DMS153 (cell line): ENCODE data around the gene LST1.

Experiments used
- DNase-seq: peaks from one replicate; lab custom pipeline; 2025; lab: John Stamatoyannopoulos, UW

Gene LST1

DNA sequence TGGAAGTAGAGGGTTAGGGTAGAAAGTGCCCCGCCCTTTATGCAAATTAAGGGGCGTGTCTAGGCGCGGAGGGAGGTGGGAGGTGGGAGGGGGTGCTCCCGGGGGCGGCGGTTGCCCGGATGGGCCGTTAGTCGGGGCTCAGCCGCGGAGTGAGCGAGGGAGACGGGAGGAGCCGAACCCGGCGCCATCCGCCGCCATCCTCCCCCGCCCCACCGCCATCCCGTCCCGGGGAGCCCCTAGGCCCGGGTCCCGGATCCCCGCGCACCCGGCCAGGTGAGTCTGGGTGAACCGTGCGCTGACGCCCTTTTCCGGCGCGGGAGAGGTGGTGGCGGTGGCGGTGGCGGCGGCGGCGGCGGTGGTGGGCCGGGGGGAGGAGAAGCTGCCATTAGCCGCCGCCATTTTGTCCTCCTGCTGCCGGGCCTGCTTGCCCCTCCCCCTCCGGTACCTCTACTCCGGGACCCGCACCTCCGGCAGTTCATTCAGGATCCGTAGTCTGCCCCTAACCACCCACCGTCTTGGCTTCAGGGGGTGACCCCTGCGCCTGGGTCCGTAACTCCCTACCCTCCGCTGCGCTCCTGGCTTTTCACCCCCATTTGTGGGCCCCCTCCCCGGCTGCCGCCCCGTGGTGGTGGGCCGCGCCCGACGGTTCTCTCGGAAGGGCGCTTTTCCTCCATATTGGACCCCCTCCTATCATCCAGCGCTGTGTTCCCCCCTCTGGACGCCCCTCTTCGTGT is 34.7 kb downstream of the LST1 start, which contains the start of gene PRRC2A:
Gene PRRC2A, plus strand, starts transcription at position 130 of the 734 bp plus-strand sequence. CDS start 2,075 bp downstream, outside the sequence.
- peak; percentile 51 for DNase-seq

DNA sequence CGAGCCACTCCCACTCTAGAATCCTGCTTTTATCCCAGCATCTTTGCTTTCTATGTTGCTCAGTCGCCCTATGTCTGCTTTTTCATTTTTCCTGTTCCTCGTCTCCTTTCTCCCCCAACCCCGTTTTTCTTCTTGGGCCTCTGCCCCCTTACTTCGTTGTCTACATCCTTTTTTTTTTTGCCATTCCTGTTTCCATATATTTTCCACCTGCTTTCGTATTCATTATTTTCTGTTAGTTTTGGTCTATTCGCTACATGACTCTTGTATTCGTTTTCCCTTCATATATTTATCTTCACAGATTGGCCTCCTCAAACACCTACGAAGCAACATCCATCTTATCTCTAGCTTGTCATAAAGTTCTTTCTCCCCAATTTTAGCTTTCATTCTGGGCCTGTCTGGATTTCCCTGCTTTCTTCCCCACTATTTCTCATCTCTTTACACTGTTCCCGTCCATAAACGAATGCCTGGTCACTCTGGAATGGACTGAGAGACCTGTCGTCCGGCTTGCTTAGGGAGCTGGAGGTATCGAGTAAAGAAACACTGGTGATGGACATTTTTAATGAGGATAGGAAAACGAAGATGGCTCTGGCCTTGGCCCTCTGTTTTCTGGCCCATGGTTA is 35.4 kb downstream of the LST1 start:
- DNase-seq: no peak

DNA sequence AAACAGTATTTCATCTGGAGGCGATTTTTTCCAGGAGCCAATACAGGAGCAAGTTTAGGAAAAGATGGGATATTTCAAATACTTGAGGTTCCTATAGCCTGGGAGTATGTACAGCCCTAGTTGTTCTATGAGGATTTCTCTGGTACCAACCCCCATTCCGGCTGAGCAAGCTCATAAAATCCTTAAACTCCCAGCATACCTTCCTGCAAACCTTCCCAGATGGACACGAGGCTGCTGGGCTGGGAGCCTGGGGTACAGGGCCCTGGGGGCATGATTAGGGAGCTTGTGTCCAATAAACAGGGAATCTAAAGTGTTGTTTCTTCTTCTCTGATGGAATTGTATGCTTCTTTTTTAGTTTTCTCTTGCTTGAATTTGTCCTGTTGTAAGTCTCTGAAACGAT is 35.9 kb downstream of the LST1 start:
- DNase-seq: no peak

DNA sequence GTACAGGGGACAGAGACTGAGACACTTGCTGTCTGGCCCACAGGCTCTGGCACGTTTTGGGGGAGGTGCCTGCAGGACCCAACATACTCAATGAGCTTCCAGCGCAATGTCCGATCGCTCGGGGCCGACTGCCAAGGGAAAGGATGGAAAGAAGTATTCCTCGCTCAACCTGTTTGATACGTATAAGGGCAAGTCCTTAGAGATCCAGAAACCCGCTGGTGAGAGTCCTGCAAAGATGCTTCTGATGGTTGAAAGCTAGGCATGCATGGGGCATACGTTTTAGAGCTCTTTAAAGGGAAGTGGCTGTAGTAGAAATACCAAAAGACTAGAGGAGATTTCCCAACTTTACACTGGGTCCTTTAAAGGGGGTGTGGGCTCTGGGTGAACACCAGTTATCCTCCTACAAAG is 36.6 kb downstream of the LST1 start:
- no peak for DNase-seq

DNA sequence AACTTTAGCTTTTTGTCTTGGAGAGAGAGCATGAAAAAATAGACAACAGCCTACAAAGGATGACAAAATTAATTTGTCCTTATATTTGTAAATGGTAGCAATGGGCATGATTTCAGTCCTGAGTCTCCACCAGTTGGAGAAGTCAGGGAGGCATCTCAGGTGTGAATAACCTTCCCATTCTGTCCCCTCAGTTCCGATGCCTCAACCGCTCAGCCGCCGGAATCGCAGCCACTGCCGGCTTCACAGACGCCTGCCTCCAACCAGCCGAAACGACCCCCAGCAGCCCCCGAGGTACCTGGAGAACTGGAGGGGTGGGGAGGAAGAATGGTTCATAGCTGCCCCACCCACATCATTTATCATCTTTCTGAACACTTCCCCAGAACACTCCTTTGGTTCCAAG is 38.0 kb downstream of the LST1 start:
- no peak for DNase-seq

DNA sequence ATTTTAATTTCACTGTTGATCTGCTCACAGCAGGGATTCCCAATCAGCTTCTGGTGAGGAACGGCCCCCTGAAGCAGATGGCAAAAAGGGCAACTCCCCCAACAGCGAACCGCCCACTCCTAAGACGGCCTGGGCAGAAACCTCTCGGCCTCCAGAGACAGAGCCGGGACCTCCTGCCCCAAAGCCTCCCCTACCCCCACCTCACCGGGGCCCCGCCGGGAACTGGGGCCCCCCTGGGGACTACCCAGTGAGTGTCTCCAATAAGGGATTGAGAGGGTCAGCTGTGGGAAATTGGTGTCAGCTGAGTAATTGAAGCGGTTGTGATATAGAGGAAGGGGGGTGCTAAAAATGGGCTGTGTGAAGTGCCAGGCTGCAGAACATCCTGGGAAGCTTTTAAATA is 40.9 kb downstream of the LST1 start:
- DNase-seq: no peak

DNA sequence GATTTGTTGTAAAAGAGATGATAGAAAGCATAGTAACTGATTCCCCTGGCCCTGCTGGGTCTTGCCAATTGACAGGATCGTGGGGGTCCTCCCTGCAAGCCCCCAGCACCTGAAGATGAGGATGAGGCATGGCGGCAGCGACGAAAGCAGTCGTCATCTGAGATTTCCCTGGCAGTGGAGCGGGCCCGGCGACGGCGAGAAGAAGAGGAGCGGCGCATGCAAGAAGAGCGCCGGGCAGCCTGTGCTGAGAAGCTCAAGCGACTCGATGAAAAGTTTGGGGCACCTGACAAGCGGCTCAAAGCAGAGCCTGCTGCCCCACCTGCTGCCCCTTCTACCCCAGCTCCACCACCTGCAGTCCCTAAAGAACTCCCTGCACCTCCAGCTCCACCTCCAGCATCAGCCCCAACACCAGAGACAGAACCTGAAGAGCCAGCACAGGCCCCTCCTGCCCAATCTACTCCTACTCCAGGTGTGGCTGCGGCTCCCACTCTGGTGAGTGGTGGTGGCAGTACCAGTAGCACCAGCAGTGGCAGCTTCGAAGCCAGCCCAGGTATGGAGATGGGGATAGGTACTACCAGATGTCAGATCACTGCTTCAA is 41.7 kb downstream of the LST1 start:
- no peak for DNase-seq

DNA sequence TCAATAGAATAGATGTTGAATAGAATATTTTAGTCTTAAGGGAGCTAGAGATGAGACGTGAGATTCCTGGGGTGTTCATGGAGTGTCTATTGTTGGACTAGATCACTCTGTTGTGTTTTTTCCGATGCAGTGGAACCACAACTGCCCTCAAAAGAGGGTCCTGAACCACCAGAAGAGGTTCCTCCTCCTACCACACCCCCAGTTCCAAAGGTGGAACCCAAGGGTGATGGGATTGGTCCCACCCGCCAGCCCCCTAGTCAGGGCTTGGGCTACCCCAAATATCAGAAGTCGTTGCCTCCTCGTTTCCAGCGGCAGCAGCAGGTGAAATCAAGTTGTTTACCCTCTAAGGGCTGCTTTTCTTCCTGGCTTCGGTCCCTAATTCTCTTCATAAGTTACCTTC is 42.9 kb downstream of the LST1 start:
- DNase-seq: no peak

DNA sequence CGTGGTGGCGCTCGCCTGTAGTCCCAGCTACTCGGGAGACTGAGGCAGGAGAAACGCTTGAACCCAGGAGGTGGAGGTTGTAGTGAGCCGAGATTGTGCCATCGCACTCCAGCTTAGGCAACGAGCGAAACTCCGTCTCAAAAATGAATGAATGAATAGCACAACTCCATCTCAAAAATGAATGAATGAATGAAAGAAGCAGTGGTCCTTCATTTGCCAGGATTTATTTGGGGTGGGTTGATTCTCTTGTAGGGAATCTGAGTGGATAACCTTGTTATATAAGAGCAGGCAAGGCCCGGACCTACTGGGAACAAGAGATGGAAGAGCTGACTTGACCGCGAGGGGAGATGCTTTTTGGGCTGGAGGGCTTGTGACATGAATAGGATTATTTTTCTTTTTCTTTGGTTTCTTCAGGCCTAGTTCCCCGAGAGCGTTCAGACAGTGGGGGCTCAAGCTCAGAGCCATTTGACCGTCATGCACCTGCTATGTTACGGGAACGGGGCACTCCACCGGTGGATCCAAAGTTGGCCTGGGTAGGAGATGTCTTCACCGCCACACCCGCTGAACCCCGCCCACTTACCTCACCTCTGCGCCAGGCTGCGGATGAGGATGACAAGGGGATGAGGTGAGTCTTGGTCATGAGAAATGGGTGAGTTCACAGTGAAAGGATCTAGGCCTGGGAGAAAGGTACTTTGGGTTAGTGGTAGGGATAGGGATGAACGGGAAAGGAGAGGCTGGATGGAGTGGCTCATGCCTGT is 44.3 kb downstream of the LST1 start:
- no peak for DNase-seq

DNA sequence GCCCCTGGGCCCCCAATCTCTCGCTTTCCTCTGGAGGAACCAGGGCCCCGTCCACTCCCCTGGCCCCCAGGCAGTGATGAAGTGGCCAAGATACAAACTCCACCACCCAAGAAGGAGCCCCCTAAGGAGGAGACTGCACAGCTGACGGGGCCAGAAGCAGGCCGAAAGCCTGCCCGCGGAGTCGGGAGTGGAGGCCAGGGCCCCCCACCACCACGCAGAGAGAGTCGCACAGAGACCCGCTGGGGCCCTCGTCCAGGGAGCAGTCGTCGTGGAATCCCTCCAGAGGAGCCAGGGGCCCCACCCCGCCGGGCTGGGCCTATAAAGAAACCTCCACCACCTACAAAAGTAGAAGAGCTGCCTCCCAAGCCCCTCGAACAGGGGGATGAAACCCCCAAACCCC is 45.1 kb downstream of the LST1 start:
- no peak for DNase-seq

DNA sequence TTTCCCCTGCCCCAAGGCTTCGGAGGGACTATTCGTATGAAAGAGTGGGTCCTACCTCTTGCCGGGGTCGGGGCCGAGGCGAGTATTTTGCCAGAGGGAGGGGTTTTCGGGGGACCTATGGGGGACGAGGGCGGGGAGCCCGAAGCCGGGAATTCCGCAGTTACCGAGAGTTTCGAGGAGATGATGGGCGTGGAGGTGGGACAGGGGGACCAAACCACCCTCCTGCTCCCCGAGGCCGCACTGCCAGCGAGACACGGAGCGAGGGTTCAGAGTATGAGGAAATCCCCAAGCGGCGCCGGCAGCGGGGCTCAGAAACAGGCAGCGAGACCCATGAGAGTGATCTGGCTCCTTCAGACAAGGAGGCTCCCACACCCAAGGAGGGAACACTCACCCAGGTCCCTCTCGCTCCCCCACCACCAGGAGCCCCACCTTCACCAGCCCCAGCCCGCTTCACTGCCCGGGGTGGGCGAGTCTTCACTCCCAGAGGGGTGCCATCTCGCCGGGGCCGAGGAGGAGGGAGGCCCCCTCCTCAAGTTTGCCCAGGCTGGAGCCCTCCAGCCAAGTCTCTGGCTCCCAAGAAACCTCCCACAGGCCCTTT is 45.7 kb downstream of the LST1 start:
- no peak for DNase-seq

DNA sequence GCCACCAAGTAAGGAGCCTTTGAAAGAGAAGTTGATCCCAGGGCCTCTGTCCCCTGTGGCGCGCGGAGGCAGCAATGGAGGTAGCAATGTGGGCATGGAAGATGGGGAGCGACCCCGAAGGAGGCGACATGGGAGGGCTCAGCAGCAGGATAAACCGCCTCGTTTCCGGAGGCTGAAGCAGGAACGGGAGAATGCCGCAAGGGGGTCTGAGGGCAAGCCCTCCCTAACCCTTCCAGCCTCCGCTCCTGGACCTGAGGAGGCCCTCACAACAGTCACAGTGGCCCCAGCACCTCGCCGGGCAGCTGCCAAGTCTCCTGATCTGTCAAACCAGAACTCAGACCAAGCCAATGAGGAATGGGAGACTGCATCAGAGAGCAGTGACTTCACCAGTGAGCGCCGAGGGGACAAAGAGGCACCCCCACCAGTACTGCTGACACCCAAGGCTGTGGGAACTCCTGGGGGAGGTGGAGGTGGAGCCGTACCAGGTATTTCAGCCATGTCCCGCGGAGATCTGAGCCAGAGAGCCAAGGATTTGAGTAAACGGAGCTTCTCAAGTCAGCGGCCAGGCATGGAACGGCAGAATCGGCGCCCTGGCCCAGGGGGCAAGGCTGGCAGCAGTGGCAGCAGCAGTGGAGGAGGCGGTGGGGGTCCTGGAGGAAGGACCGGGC is 46.3 kb downstream of the LST1 start:
- no peak for DNase-seq

DNA sequence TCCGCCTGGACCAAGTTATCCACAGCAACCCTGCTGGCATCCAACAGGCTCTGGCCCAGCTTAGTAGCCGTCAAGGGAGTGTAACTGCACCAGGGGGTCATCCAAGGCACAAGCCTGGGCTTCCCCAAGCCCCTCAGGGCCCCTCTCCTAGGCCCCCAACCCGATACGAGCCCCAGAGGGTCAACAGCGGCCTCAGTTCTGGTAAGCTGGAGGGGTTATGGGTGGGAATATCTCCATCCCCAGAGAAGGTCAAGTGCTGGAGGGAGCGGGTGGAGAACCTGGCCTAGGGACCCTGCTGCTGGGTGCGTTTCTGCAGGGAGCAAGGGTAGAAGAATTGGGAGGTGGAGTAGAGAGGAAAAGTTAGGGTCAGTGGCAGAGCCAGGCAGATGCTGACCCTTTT is 47.4 kb downstream of the LST1 start:
- DNase-seq: no peak

DNA sequence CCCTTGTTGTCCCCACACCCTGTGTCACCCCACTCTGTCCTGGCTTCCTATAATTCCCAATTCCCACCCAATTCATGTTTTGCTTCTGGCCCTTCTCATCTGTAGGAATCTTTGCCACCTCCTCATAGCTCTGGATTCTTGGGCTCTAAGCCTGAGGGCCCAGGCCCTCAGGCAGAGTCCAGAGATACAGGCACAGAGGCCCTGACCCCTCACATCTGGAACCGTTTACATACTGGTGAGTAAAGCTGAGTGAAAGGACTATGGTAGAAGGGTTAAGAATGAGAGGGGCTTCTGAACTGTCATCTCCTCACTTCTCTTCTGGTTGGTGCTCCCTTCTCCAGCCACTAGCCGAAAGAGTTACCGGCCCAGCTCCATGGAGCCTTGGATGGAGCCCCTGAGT is 48.1 kb downstream of the LST1 start:
- no peak for DNase-seq

DNA sequence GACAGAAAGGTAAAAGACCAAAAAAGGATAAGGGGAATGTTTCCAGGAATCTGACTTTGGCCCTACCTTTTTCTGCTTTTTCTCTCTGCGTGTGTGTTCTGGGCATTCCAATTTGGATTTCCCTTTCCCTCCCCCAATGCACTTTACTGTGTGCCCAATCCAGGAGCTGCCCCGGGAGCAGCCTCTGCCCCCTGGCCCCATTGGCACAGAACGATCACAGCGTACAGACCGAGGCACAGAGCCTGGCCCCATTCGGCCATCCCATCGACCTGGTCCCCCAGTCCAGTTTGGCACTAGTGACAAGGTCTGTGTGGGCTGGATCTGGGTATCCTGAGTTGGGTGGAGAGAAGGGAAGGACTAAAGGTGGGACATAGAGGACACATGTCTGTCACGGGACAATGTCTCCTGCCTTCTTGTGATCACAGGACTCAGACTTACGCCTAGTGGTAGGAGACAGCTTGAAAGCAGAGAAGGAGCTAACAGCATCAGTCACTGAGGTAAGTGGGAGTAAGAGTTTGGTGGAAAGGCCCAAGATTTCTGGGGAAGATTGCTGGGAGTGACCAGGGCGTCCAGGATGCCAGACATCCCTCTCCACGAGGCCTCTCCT is 49.0 kb downstream of the LST1 start:
- DNase-seq: no peak

DNA sequence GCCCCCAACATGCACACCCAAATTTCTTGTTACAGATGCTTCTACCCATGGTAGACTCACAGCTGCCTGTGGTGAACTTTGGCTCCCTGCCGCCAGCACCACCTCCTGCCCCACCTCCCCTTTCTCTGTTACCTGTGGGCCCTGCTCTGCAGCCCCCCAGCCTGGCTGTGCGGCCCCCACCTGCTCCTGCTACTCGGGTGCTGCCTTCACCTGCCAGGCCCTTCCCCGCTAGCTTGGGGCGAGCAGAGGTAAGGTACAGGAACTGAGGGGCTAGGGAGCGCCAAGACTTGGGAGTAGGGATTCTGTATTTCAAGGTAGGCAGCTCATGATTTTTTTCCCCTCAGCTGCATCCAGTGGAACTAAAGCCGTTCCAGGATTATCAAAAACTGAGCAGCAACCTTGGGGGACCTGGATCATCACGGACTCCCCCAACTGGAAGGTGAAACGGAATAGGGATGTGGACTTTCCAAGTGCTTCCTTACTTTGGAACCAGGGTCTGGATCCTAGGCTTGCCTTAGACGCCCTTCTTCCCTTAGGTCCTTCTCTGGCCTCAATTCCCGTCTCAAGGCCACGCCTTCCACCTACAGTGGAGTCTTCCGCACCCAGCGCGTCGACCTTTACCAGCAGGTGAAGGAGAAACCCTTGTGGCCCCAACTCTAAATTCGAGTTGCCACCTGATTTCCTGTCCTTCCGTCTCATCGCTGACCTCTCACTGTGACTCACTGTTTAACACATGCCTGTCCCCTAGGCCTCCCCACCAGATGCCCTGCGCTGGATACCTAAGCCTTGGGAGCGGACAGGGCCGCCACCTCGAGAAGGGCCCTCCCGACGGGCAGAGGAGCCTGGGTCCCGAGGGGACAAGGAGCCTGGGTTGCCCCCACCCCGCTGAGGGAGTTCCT is 50.9 kb downstream of the LST1 start:
- no peak for DNase-seq
